Hepatocyte (in vitro differentiated cells): ENCODE measurements around the gene MAGI1. TPM values are rescaled to one million over a fixed set of nuclear protein-coding genes. Genes with fewer than 3 reads are reported as not detected.

Experiments used
- DNase-seq: peaks from one replicate; pipeline ENCODE4 v3.0.0-alpha.2; 2016; ENCODE audit warnings: low spot score
- H2AFZ ChIP-seq: fragments of 200-600 bp; sonication (generic); 2 replicates; pipeline ENCODE4 v1.6.0; 2016; ENCODE audit warnings: antibody characterized with exemption, mild to moderate bottlenecking
- H3K27ac ChIP-seq: fragments of 200-600 bp; sonication (generic); 2 replicates; pipeline ENCODE4 v1.5.1; 2016; ENCODE audit warnings: mild to moderate bottlenecking
- H3K27me3 ChIP-seq: fragments of 200-600 bp; sonication (generic); 2 replicates; pipeline ENCODE4 v1.6.1; 2016
- H3K36me3 ChIP-seq: fragments of 200-600 bp; sonication (generic); replicated peaks from 2 replicates; pipeline ENCODE4 v1.5.1; 2016; ENCODE audit warnings: low read depth; ENCODE audit not compliant: insufficient read depth
- H3K4me1 ChIP-seq: fragments of 200-600 bp; sonication (generic); 2 replicates; pipeline ENCODE4 v1.5.1; 2016; ENCODE audit warnings: mild to moderate bottlenecking, moderate library complexity; ENCODE audit not compliant: insufficient read depth
- H3K4me2 ChIP-seq: fragments of 200-600 bp; sonication (generic); 2 replicates; pipeline ENCODE4 v1.6.0; 2016
- H3K4me3 ChIP-seq: fragments of 200-600 bp; sonication (generic); 2 replicates; pipeline ENCODE4 v1.5.1; 2016; ENCODE audit warnings: mild to moderate bottlenecking
- H3K79me2 ChIP-seq: fragments of 200-600 bp; sonication (generic); 2 replicates; pipeline ENCODE4 v1.6.0; 2017; ENCODE audit warnings: mild to moderate bottlenecking
- H3K9me2 ChIP-seq: fragments of 200-600 bp; sonication (generic); replicated peaks from 2 replicates; pipeline ENCODE4 v1.6.0; 2017; ENCODE audit warnings: mild to moderate bottlenecking; ENCODE audit not compliant: insufficient read depth
- H3K9me3 ChIP-seq: fragments of 200-600 bp; sonication (generic); 2 replicates; pipeline ENCODE4 v1.5.1; 2016; ENCODE audit warnings: low read depth, mild to moderate bottlenecking
- H4K20me1 ChIP-seq: fragments of 200-600 bp; sonication (generic); 2 replicates; pipeline ENCODE4 v1.6.0; 2016; ENCODE audit warnings: mild to moderate bottlenecking; ENCODE audit not compliant: insufficient read depth, poor library complexity, severe bottlenecking
- EZH2 ChIP-seq: fragments of 200-600 bp; sonication (generic); IDR thresholded peaks from 2 replicates; pipeline ENCODE4 v1.6.1; 2016; ENCODE audit warnings: antibody characterized with exemption, mild to moderate bottlenecking, borderline replicate concordance
- EZH2phosphoT487 ChIP-seq: fragments of 200-600 bp; sonication (generic); IDR thresholded peaks from one replicate; pipeline ENCODE4 v1.6.1; 2018; ENCODE audit warnings: antibody characterized with exemption, mild to moderate bottlenecking, low read depth, moderate library complexity; ENCODE audit not compliant: unreplicated experiment, severe bottlenecking
- WGBS: methylation state at CpG from one replicate; pipeline ENCODE4 v1.1.6; 2016; ENCODE audit warnings: low lambda C conversion rate; ENCODE audit errors: missing lambda C conversion rate; 5-methylcytosine and 5-hydroxymethylcytosine counted together
- polyA plus RNA-seq: library from polyadenylated mRNA; unstranded; fragments of >200 nt; fragmentation: Nextera tagmentation; extraction: Ambion mirVana; gene quantifications from 2 replicates; pipeline ENCODE4 v1.2.1, GENCODE V29; 2016
- total RNA-seq: library from RNA; depleted of rRNA; stranded (reverse); fragments of >200 nt; gene quantifications from 2 replicates; pipeline ENCODE4 v1.2.3, GENCODE V29; 2014
- TF ChIP-seq, protein P1 (sequence below): fragments of 200-600 bp; sonication (generic); IDR thresholded peaks from 2 replicates; pipeline ENCODE4 v1.5.1; 2016; ENCODE audit warnings: antibody characterized with exemption, mild to moderate bottlenecking; ENCODE audit not compliant: poor library complexity

Gene MAGI1
- total and polyA plus RNA-seq, 2 experiments from 2014 or later, result 26.2 to 43.5 TPM

DNA sequence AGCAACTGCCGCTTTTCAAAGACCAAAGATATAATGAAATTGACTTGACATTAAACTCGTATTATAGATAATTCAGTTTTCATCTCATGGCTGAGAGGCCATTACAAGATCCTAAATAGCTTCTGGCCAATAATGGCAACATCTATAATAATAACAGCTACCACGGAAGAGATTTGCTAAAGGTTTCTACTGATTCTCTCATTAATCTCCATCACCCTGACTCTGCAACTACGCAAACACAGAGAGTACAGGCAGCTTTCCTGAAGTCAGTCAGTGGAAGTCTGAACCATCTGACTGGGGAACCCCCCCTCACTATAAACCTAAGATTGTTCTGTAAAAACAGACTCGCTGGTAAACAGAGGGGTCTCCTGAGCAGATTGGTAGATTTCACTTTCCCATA, 257.1 kb downstream of the MAGI1 start:
- TF ChIP-seq EZH2phosphoT487 (no peak), EZH2 (no peak)
- TF ChIP-seq, protein P1, sequence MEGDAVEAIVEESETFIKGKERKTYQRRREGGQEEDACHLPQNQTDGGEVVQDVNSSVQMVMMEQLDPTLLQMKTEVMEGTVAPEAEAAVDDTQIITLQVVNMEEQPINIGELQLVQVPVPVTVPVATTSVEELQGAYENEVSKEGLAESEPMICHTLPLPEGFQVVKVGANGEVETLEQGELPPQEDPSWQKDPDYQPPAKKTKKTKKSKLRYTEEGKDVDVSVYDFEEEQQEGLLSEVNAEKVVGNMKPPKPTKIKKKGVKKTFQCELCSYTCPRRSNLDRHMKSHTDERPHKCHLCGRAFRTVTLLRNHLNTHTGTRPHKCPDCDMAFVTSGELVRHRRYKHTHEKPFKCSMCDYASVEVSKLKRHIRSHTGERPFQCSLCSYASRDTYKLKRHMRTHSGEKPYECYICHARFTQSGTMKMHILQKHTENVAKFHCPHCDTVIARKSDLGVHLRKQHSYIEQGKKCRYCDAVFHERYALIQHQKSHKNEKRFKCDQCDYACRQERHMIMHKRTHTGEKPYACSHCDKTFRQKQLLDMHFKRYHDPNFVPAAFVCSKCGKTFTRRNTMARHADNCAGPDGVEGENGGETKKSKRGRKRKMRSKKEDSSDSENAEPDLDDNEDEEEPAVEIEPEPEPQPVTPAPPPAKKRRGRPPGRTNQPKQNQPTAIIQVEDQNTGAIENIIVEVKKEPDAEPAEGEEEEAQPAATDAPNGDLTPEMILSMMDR, result no peak
- Histone ChIP-seq H2AFZ (no peak overlapping the region), H3K9me2 (no peaks in the 10 kb centered on the region), H3K9me3 (no peaks in the 10 kb centered on the region), H4K20me1 (no peaks in the 10 kb centered on the region), H3K36me3 (no peaks in the 10 kb centered on the region), H3K27ac (no peak overlapping the region), H3K4me2 (no peak overlapping the region), H3K79me2 (peaks cover 32% of the 10 kb centered on the region), H3K27me3 (no peaks in the 10 kb centered on the region), H3K4me3 (no peak overlapping the region), H3K4me1 (peaks cover 11% of the 10 kb centered on the region)
- DNase-seq, result no peak
- 86% methylated on average over 5 of the region's 5 CpGs for WGBS

DNA sequence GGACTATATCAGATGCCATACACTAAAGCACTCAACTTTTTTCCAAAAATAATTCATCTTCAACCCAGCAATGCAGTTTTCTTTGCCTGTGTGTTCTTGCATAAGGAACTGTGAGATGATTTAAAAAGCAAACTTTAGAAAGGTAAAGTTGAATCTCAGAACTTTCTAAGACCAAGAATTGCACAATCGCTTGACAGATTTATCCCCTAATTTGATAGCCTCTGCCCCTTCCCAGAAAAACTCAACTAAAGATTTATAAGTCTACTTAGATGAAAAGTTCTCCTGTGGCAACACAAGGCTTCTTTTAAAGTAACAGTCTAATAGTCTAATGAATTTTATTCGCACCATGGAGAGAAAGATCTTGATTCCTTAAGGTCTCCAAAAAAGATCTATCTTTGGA, 259.3 kb downstream of the MAGI1 start:
- TF ChIP-seq, protein P1, result no peak
- TF ChIP-seq EZH2, result no peak
- TF ChIP-seq EZH2phosphoT487, result no peak
- Histone ChIP-seq H3K36me3 (no peaks in the 10 kb centered on the region), H3K4me2 (no peak overlapping the region), H3K27me3 (no peaks in the 10 kb centered on the region), H3K9me3 (no peaks in the 10 kb centered on the region), H4K20me1 (no peaks in the 10 kb centered on the region), H3K4me3 (no peak overlapping the region), H3K4me1 (peaks cover 11% of the 10 kb centered on the region), H3K27ac (no peak overlapping the region), H3K79me2 (peaks cover 30% of the 10 kb centered on the region), H2AFZ (no peak overlapping the region), H3K9me2 (no peaks in the 10 kb centered on the region)
- WGBS, result 97% methylated on average over 2 of the region's 2 CpGs
- no peak for DNase-seq

DNA sequence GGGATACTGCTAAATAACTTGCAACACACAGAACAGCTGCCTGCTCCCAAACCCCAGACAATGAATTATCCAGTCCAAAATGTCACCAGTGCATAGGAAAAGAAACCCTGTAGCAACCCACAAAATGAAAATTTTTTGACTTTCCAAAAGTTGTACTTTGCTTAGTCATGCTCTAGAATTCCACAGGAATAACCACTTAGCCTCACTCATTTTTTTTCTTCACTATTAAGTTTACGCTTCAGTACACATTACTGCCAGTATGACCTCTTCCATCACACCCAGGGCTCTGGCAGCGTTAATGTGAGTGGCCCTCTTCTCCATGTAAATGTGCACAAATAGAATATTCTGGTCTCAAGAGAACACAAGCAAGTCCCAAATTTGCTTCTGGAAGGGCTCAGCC, 259.8 kb downstream of the MAGI1 start:
- Histone ChIP-seq H3K4me2 (no peak overlapping the region), H3K9me2 (no peaks in the 10 kb centered on the region), H3K79me2 (peaks cover 34% of the 10 kb centered on the region), H3K4me3 (no peak overlapping the region), H2AFZ (no peak overlapping the region), H4K20me1 (no peaks in the 10 kb centered on the region), H3K27ac (no peak overlapping the region), H3K4me1 (peaks cover 11% of the 10 kb centered on the region), H3K36me3 (no peaks in the 10 kb centered on the region), H3K9me3 (no peaks in the 10 kb centered on the region), H3K27me3 (no peaks in the 10 kb centered on the region)
- TF ChIP-seq, protein P1, result no peak
- TF ChIP-seq EZH2phosphoT487 (no peak), EZH2 (no peak)
- WGBS, result 78% methylated on average over 2 of the region's 2 CpGs
- DNase-seq, result no peak

DNA sequence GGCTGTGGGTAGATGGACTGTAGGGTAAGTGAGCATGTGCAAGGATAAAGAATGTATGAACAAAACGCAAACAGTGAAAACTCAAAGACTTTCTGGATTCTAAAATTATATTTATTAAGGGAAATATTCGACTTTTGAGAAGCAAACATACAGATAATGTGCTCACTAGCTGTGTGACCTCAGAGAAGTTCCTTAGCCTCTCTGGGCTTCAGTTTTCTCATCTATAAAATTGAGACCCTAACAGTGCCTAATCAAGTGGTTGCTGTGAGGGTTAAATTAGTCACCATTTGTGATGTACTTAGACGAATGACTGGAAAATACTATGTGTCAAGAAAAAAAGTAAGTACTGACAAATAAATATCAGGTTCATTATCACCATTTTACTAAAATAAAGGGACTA, 261.7 kb downstream of the MAGI1 start:
- H3K27ac ChIP-seq, result peak overlapping the region; percentile 35
- no peak for TF ChIP-seq EZH2
- no peak for TF ChIP-seq EZH2phosphoT487
- TF ChIP-seq, protein P1, result no peak
- H3K4me2 ChIP-seq, result peak overlapping the region; percentile 28
- no peaks in the 10 kb centered on the region for H3K36me3 ChIP-seq
- no peaks in the 10 kb centered on the region for H3K9me3 ChIP-seq
- H3K4me3 ChIP-seq, result no peak overlapping the region
- H3K4me1 ChIP-seq, result peaks cover 11% of the 10 kb centered on the region
- no peaks in the 10 kb centered on the region for H3K9me2 ChIP-seq
- no peaks in the 10 kb centered on the region for H4K20me1 ChIP-seq
- WGBS, result 92% methylated on average over 3 of the region's 3 CpGs
- H3K27me3 ChIP-seq, result no peaks in the 10 kb centered on the region
- no peak overlapping the region for H2AFZ ChIP-seq
- no peak for DNase-seq
- peaks cover 48% of the 10 kb centered on the region for H3K79me2 ChIP-seq
